H9 (cell line): ENCODE data around the gene CHRNA3. TPM values are rescaled to one million over a fixed set of nuclear protein-coding genes. Genes with fewer than 3 reads are reported as not detected.

Experiments
- DNase-seq: peaks from one replicate; pipeline ENCODE4 v3.0.0-alpha.2; 2017
- H2AFZ ChIP-seq: one replicate; pipeline ENCODE4 v1.6.1; 2013; ENCODE audit warnings: mild to moderate bottlenecking, low read length, control low read depth, moderate library complexity
- H2AK5ac ChIP-seq: 2 replicates; pipeline ENCODE4 v1.6.1; 2013; ENCODE audit warnings: low read length, control low read depth, mixed read lengths; ENCODE audit not compliant: insufficient read length
- H2BK120ac ChIP-seq: one replicate; pipeline ENCODE4 v1.6.1; 2013; ENCODE audit warnings: low read depth, mild to moderate bottlenecking, low read length, control low read depth, inconsistent platforms; ENCODE audit not compliant: poor library complexity, severe bottlenecking
- H2BK12ac ChIP-seq: 2 replicates; pipeline ENCODE4 v1.6.1; 2013; ENCODE audit warnings: low read length, control low read depth, mixed read lengths, low read depth; ENCODE audit not compliant: insufficient read length
- H2BK15ac ChIP-seq: 2 replicates; pipeline ENCODE4 v1.6.1; 2013; ENCODE audit warnings: low read depth, low read length, control low read depth
- H2BK20ac ChIP-seq: one replicate; pipeline ENCODE4 v1.6.1; 2013; ENCODE audit warnings: low read depth, mild to moderate bottlenecking, low read length, control low read depth, inconsistent platforms; ENCODE audit not compliant: poor library complexity, severe bottlenecking
- H2BK5ac ChIP-seq: 2 replicates; pipeline ENCODE4 v1.6.1; 2013; ENCODE audit warnings: low read length, control low read depth, mixed read lengths; ENCODE audit not compliant: insufficient read length
- H3K14ac ChIP-seq: 2 replicates; pipeline ENCODE4 v1.6.1; 2013; ENCODE audit warnings: low read length, control low read depth; ENCODE audit not compliant: insufficient read depth
- H3K18ac ChIP-seq: 2 replicates; pipeline ENCODE4 v1.6.1; 2013; ENCODE audit warnings: low read depth, mild to moderate bottlenecking, mixed read lengths, low read length, control low read depth; ENCODE audit not compliant: insufficient read length
- H3K23ac ChIP-seq: 2 replicates; pipeline ENCODE4 v1.6.1; 2013; ENCODE audit warnings: low read length, control low read depth, mixed read lengths, low read depth; ENCODE audit not compliant: insufficient read length
- H3K23me2 ChIP-seq: 2 replicates; pipeline ENCODE4 v1.6.1; 2013; ENCODE audit warnings: low read depth, mild to moderate bottlenecking, mixed read lengths, low read length, control low read depth; ENCODE audit not compliant: insufficient read length, poor library complexity, severe bottlenecking
- H3K27ac ChIP-seq: 2 replicates; pipeline ENCODE4 v1.5.1; 2013; ENCODE audit warnings: low read length, control low read depth, mixed read lengths, low read depth; ENCODE audit not compliant: insufficient read length
- H3K27me3 ChIP-seq: 2 replicates; pipeline ENCODE4 v1.6.1; 2013; ENCODE audit warnings: low read length, control low read depth, inconsistent platforms; ENCODE audit not compliant: insufficient read depth
- H3K4ac ChIP-seq: 2 replicates; pipeline ENCODE4 v1.6.1; 2013; ENCODE audit warnings: low read depth, mild to moderate bottlenecking, control low read depth, inconsistent platforms, low read length, moderate library complexity
- H3K4me1 ChIP-seq: 2 replicates; pipeline ENCODE4 v1.6.1; 2013; ENCODE audit warnings: low read length, control low read depth, inconsistent platforms; ENCODE audit not compliant: insufficient read depth
- H3K4me2 ChIP-seq: 2 replicates; pipeline ENCODE4 v1.6.1; 2013; ENCODE audit warnings: low read length, control low read depth, mixed read lengths; ENCODE audit not compliant: insufficient read length, insufficient read depth
- H3K56ac ChIP-seq: 2 replicates; pipeline ENCODE4 v1.6.1; 2013; ENCODE audit warnings: low read depth, mild to moderate bottlenecking, mixed read lengths, low read length, control low read depth; ENCODE audit not compliant: insufficient read length
- H3K79me1 ChIP-seq: 2 replicates; pipeline ENCODE4 v1.6.1; 2013; ENCODE audit warnings: low read depth, mild to moderate bottlenecking, moderate library complexity, low read length, control low read depth, inconsistent platforms; ENCODE audit not compliant: insufficient read depth, poor library complexity, severe bottlenecking
- H3K79me2 ChIP-seq: 2 replicates; pipeline ENCODE4 v1.6.1; 2013; ENCODE audit warnings: low read length, control low read depth, inconsistent platforms; ENCODE audit not compliant: insufficient read depth
- H3K9ac ChIP-seq: 2 replicates; pipeline ENCODE4 v1.6.1; 2013; ENCODE audit warnings: low read length, control low read depth, mixed read lengths; ENCODE audit not compliant: insufficient read length; ENCODE audit errors: extremely low read depth
- H3K9me3 ChIP-seq: one replicate; pipeline ENCODE4 v1.6.1; 2013; ENCODE audit warnings: low read depth, low read length, inconsistent platforms; ENCODE audit not compliant: control insufficient read depth
- H3T11ph ChIP-seq: one replicate; pipeline ENCODE4 v1.6.1; 2013; ENCODE audit warnings: mild to moderate bottlenecking, low read length, control low read depth, inconsistent platforms
- H4K20me1 ChIP-seq: one replicate; pipeline ENCODE4 v1.6.1; 2013; ENCODE audit not compliant: control insufficient read depth, insufficient read length, insufficient read depth
- H4K5ac ChIP-seq: 2 replicates; pipeline ENCODE4 v1.6.1; 2013; ENCODE audit warnings: low read depth, mild to moderate bottlenecking, mixed read lengths, low read length, control low read depth; ENCODE audit not compliant: insufficient read length
- H4K8ac ChIP-seq: replicated peaks from 2 replicates; pipeline ENCODE4 v1.6.1; 2013; ENCODE audit warnings: low read length, control low read depth, mixed read lengths, low read depth; ENCODE audit not compliant: insufficient read length
- H4K91ac ChIP-seq: 2 replicates; pipeline ENCODE4 v1.6.1; 2013; ENCODE audit warnings: low read depth, mild to moderate bottlenecking, moderate library complexity, mixed read lengths, low read length, control low read depth; ENCODE audit not compliant: insufficient read length
- H3K27ac Mint-ChIP-seq, 3 experiments: 2 replicates in 2 of 3; 3 replicates in 1 of 3; pipeline ENCODE4 v1.8.0; 2020 to 2021; ENCODE audit warnings: mixed read lengths in 3 of 3, mild to moderate bottlenecking in 1 of 3, moderate library complexity in 1 of 3
- H3K27me3 Mint-ChIP-seq: 2 replicates; pipeline ENCODE4 v1.8.0; 2021; ENCODE audit warnings: low read depth, mild to moderate bottlenecking, moderate library complexity, mixed read lengths
- H3K36me3 Mint-ChIP-seq, 3 experiments: 2 replicates in 2 of 3; 3 replicates in 1 of 3; pipeline ENCODE4 v1.8.0; 2020 to 2021; ENCODE audit warnings: low read depth in 3 of 3, mixed read lengths in 3 of 3; ENCODE audit not compliant: insufficient read depth in 1 of 3
- H3K4me1 Mint-ChIP-seq, 2 experiments: 2 replicates each; pipeline ENCODE4 v1.8.0; 2020; ENCODE audit warnings: mixed read lengths in 2 of 2
- H3K4me3 Mint-ChIP-seq, 2 experiments: 2 replicates in 1 of 2; 3 replicates in 1 of 2; pipeline ENCODE4 v1.8.0; 2020 to 2021; ENCODE audit warnings: mild to moderate bottlenecking in 2 of 2, mixed read lengths in 2 of 2, moderate library complexity in 1 of 2
- H3K9me3 Mint-ChIP-seq, 2 experiments: 2 replicates in 1 of 2; 3 replicates in 1 of 2; pipeline ENCODE4 v1.8.0; 2020; ENCODE audit warnings: mild to moderate bottlenecking in 2 of 2, mixed read lengths in 2 of 2, moderate library complexity in 1 of 2
- WGBS: extraction: QIAGEN DNeasy Blood & Tissue Kit; methylation state at CpG from one replicate; pipeline ENCODE4 v1.1.7; 2013; ENCODE audit warnings: missing lambda C conversion rate, low lambda C conversion rate, mixed read lengths; ENCODE audit not compliant: insufficient read length; ENCODE audit errors: extremely low coverage; 5-methylcytosine and 5-hydroxymethylcytosine counted together
- total RNA-seq: library from RNA; stranded (reverse); gene quantifications from 2 replicates; pipeline ENCODE4 v1.2.1, GENCODE V29; 2021
- TF ChIP-seq, protein P1 (sequence below): fragments of 200-600 bp; sonication (generic); conservative IDR thresholded peaks from 3 replicates; pipeline ENCODE4 v1.8.0; 2021; ENCODE audit warnings: antibody characterized with exemption, mild to moderate bottlenecking

CHRNA3 gene
- total RNA-seq, 1 experiment from 2014 or later, result 0.81 TPM

DNA sequence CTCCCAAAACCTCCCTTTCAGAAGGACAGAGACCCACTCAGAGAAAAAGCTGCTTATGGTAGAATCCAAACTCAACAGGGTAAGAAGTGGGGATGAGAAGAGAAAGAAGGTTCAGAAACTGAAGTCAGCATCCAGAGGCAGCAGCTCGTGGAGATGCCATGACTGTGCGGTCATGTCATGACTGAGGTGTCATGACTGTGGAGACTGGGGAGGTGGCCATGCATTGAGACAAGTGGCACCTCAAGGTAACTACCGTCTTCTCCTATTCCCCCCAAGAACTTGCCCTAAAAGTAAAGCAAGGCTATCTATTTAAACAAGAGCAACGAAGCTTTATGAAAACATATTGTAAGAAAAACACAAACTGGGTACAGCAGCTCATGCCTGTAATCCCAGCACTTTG is 15.1 kb downstream of the CHRNA3 start:
- Histone ChIP-seq H3K9me3 (no peaks in the 10 kb centered on the region), H2BK120ac (no peak overlapping the region), H4K20me1 (no peaks in the 10 kb centered on the region), H3K4ac (no peak overlapping the region), H3K79me2 (no peaks in the 10 kb centered on the region), H3K4me1 (no peaks in the 10 kb centered on the region), H3K56ac (no peak overlapping the region), H4K91ac (no peak overlapping the region), H4K8ac (no peak overlapping the region), H3T11ph (no peak overlapping the region), H3K9ac (no peak overlapping the region), H2AFZ (no peak overlapping the region), H3K79me1 (no peaks in the 10 kb centered on the region), H2AK5ac (no peak overlapping the region), H2BK20ac (no peak overlapping the region), H2BK5ac (no peak overlapping the region), H3K14ac (no peak overlapping the region), H2BK15ac (no peak overlapping the region), H4K5ac (no peak overlapping the region), H3K27me3 (no peaks in the 10 kb centered on the region), H3K23ac (no peak overlapping the region), H3K18ac (no peak overlapping the region), H3K23me2 (no peaks in the 10 kb centered on the region), H3K27ac (no peak overlapping the region), H2BK12ac (no peak overlapping the region), H3K4me2 (no peak overlapping the region)
- no peak overlapping the region for H3K27ac Mint-ChIP-seq
- peaks cover 34% of the 10 kb centered on the region for H3K27me3 Mint-ChIP-seq
- H3K9me3 Mint-ChIP-seq, result peaks cover 38 to 57% of the 10 kb centered on the region in 2 experiments
- no peak overlapping the region for H3K4me3 Mint-ChIP-seq
- peaks cover 16 to 40% (median 17%) of the 10 kb centered on the region in 3 experiments for H3K36me3 Mint-ChIP-seq
- H3K4me1 Mint-ChIP-seq, result peaks cover 0 to 4% of the 10 kb centered on the region in 2 experiments; a peak in 2 of 4 replicates
- no peak for DNase-seq
- no CpG with 5 or more reads among the region's 4 CpGs for WGBS
- TF ChIP-seq, protein P1, sequence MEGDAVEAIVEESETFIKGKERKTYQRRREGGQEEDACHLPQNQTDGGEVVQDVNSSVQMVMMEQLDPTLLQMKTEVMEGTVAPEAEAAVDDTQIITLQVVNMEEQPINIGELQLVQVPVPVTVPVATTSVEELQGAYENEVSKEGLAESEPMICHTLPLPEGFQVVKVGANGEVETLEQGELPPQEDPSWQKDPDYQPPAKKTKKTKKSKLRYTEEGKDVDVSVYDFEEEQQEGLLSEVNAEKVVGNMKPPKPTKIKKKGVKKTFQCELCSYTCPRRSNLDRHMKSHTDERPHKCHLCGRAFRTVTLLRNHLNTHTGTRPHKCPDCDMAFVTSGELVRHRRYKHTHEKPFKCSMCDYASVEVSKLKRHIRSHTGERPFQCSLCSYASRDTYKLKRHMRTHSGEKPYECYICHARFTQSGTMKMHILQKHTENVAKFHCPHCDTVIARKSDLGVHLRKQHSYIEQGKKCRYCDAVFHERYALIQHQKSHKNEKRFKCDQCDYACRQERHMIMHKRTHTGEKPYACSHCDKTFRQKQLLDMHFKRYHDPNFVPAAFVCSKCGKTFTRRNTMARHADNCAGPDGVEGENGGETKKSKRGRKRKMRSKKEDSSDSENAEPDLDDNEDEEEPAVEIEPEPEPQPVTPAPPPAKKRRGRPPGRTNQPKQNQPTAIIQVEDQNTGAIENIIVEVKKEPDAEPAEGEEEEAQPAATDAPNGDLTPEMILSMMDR, result no peak
